ENCODE measurements around the gene PTPN7.

GRCh38 chr1:202104073-202104472 lies 56.3 kb downstream of the PTPN7 start:
- no peak for TF ChIP-seq CTCF (conservative IDR thresholded peaks at IDR 0.05; ENCODE audit: low read length)
- TF ChIP-seq EZH2phosphoT487 (IDR thresholded peaks at IDR 0.05; ENCODE audit: borderline replicate concordance): no peak
